Stimulated activated naive CD8-positive, alpha-beta T cell treated with anti-CD3 and anti-CD28 coated beads, Interleukin-15, Interleukin-2, amounts not matched to agents 100 U/mL and 50 U/mL, for 24 hours (primary cell): Measurements from ENCODE around the gene MKNK1.

Experiments used
- ATAC-seq: fragments of 150-1000 bp; cut with Tn5 transposase; one replicate; pipeline ENCODE4 v1.10.0; 2021
- DNase-seq: peaks from one replicate; pipeline ENCODE4 v3.0.0; 2021

Gene MKNK1

GRCh38 chr1:46596036-46596435, 8.0 kb downstream of the MKNK1 start:
- DNase-seq, result no peak
- no peak for ATAC-seq

DNA sequence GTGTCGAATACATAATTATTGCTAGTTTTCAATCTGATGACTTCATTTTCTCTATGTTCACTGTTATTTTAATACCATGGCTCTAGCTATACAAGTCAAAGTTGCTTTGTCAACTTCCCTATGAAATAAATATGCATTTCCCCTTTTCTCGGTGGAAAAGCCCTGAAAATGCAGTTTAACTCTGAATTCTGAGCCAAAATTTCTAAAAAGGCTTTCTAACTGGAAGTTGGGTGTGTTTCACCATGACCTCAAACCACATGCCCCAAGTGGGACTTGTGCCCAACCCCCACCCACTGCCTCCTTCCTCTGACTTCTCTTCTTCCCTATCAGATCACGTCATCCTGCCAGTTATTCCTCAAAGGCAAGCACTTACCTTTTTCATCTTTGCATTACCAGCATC, 8.9 kb downstream of the MKNK1 start:
- ATAC-seq (no peak), DNase-seq (peak; percentile 33)

DNA sequence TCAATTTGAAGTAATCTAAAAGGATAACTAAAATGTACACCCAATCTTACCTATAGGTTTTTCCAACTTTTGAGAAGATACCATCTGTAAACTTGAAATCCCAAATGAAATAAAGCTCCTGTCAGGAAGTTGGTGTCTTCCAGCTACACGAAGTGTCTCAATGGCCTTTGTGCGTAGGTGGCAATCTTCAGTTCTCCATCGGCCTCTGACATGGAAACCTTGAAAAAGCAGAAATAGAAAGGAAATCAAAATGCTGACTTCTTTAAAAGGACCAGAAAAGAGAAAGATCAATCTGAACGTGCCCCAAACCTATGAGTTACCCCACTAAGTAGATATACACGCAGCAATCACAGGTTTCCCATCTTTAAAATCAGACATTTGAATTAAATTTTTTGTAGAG, 10.0 kb downstream of the MKNK1 start:
- no peak for DNase-seq
- ATAC-seq, result no peak

- no peak for ATAC-seq
- DNase-seq, result no peak
Observed at GRCh38 chr1:46592823-46593222, 11.2 kb downstream of the MKNK1 start.

DNA sequence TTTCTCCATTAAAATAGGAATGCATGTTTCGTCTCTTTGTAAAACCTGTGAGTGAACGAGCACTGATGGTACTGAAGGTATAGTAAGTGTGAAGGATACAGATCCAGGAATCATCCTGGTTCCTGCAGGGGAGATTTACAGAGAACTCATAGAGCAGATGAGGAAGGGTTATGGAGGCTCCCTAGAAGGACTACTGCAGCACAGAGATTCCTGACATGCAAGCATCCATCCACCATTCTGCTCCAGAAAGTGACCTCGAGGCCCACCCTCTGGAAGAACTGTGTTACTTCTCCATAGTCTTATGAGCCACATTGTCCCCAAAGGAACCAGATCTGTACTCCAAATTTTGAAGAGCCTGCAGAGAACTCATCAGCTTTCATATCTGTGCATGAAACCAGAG, 14.5 kb downstream of the MKNK1 start:
- DNase-seq, result no peak
- ATAC-seq, result no peak

- DNase-seq, result no peak
- no peak for ATAC-seq
Observed at GRCh38 chr1:46587069-46587468, 17.0 kb downstream of the MKNK1 start.

DNA sequence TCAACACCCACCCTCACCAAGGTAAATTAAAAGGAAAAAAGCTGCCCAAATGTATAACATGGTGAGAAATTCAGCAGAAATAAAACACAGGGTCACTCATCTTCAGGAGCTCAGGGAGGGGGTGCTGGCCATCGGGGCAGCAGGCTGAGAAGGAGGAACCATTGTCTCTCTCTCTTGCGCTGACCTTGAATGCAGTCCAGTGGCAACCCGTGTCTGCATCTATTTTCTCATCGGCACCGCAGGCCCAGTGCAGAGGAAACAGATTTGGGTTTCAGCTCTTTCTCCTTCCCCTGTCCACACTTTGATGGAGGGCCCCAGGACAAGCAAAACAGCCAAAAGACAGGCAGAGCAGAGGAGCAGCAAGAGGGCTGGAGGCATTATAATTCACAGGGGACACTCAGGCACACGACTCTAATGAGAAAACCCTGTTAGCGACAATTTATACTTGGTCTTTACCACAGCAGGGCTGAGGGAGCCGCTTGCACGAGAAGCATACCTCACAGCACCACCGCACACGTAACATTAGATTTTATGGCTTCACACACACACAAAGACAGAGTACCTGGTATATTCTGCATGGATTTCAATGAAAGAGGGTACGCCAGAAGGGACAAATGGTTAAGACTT, 18.6 kb downstream of the MKNK1 start:
- ATAC-seq, result no peak

DNA sequence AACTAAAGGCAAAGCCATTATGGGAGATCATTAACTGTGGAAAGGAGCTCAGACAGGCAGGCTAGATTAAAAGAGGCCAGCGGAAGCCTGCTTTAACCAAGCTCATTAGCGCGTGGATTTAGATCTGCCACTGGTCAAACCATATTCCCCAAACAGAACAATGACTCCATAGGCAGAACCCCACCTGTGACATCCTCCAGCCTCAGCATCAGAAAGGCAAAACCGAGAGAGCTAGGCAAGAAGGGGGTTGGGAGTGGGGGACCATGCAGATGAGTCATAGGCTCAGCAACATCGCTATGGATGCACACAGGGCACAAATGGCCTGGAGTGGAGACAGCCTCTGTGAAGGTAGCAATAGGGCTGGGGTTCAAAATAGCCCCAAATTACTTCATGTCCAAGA, 20.6 kb downstream of the MKNK1 start:
- no peak for DNase-seq
- no peak for ATAC-seq

More for the DNA sequence above, 18.6 kb downstream of the MKNK1 start:
- DNase-seq, result no peak

GRCh38 chr1:46582972-46583371, 21.1 kb downstream of the MKNK1 start:
- DNase-seq (no peak), ATAC-seq (no peak)

- peak; percentile 19 for DNase-seq
- peak; percentile 96 for ATAC-seq
Observed at GRCh38 chr1:46581681-46582455, 22.2 kb downstream of the MKNK1 start.

DNA sequence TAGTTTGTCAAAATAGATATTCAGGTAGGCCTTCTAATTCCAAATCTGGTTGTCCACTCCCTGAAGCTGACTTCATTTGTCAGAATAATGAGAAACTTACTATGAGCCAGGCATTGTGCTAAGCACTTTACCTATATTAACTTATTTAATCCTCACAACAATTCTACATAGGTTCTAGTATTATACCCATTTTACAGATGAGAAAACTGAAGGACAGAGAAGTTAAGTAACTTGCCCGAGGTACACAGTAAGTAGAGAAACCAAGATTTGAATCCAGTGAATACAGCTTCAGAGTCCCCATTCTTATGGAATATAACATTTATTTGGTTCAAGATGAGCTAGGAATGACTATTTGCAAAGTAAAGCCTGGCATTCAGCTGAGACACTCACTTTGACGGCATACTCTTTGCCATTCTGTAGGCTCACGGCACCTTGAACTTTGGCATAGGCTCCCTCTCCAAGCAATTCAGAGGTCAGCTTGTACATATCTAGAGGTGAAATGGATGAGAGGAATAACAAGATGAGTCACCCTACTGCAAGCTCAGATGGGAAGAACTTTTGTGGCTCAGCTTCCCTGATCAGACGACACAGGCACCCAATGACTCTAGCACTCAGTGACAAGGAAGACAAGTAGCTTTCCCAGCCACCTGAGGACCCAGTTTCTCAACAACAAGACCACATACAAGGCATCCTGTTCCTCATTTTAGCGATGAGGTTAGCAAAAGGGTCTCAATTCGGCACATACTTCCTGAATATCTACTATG, 23.7 kb downstream of the MKNK1 start:
- ATAC-seq, result no peak
- DNase-seq, result no peak

DNA sequence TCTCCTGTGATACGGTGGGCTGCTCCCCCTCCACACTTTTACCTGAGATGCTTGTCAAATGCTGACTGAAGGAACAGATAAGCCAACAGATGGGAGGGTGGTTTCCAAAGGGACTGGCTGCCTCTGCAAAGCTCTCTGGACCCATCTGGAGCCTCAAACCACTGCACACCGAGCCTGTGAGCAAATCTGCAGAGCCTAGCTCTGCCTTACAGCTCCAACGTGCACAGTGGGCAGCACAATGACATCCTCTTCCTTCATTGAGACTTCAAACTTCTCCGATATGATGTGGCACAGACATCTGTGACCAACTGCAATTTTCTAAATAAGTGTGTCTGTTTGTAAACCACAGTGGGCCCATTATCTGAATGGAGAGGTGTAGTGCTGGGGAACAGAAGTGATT, 26.4 kb downstream of the MKNK1 start:
- DNase-seq (no peak), ATAC-seq (no peak)

DNA sequence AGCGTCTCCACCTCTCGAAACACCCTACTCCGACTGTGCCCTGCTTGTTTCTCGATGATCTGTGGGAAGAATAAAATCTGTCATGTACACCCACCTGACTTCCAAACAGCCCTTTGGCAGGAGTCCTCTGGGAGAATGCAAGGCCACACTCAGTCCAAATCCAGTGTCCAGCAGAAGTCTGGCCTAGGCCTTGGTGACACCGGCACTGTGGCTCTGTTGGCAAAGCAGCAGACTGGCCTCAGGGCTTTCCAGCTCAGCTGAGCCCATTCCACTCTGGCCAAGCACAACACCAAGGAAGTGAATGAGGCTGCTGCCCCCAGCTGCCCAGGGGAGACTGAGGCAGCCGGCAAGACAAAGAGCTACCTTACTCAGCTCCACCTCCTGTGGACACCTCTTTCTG, 27.5 kb downstream of the MKNK1 start:
- ATAC-seq (no peak), DNase-seq (no peak)

- ATAC-seq, result no peak
Observed at GRCh38 chr1:46575778-46576177, 28.3 kb downstream of the MKNK1 start.

GRCh38 chr1:46575300-46575699, 28.8 kb downstream of the MKNK1 start:
- DNase-seq (no peak), ATAC-seq (no peak)

More at GRCh38 chr1:46575778-46576177, 28.3 kb downstream of the MKNK1 start:
- no peak for DNase-seq

DNA sequence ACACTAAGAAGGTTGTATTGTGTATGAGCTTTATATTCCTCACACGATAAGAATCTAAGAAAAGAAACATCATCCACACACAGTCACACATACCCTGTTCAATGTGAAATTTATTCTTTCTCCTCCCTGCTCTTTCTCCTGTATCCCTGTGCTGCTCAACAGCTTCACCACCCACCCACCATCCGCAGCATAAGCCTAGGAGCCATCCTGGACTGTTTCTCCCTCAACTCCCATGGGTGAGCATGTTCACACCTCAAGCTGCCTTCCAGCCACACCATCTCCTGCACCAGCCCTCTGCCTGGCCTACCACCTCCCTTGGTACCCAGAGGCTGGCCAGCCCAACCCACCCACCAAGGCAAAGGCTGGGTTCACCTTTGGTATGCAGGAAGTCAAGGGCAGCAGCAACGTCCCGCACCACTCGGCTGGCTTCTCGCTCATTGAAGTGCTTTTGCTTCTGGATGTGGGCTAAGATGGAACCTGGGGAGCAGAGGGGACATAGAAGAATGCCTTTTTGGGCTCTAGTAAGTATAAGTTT, 32.3 kb downstream of the MKNK1 start:
- no peak for DNase-seq

DNA sequence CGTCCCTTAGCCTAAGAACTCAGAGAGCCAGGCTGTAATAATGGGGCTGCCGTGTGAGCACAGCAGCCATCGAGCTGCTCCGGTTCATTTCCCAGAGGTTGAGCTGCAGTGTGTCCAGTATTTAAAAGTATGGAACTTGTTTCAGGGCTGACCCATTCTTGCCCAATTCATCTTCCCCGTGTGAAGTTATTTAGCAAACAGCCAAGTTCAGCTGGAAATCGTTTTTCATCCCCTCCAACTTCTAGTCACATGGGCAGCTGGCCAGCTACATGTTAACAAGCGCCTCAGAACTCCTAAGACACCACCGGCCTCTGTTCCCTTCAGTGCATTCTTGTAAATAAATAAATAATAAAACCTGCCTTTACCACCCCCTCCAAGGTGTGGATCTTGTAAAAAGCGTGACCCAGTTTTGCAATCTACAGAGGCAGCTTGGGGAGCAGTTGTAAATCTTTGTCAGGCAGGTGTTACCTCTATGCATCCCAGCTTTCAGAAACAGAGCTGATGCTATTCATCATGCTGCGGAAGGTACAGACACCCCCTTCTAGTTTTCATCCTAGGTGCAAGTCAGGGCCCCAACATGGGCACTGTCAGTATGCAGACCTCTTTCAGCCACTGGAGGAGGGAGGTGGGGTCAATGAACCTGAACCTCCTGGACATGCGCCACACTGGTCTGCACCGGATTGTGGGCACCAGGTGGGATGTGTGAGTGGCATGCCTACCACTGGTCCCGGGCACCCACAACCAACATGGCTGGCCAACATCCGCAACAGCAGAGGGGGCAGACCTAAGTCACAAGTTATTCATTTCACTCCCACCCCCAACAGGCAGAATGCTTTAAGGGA, 34.0 kb downstream of the MKNK1 start:
- DNase-seq, result no peak

More for the DNA sequence above, 32.3 kb downstream of the MKNK1 start:
- no peak for ATAC-seq

GRCh38 chr1:46569116-46569515, 35.0 kb downstream of the MKNK1 start:
- ATAC-seq (no peak), DNase-seq (no peak)

More for the DNA sequence above, 34.0 kb downstream of the MKNK1 start:
- no peak for ATAC-seq

DNA sequence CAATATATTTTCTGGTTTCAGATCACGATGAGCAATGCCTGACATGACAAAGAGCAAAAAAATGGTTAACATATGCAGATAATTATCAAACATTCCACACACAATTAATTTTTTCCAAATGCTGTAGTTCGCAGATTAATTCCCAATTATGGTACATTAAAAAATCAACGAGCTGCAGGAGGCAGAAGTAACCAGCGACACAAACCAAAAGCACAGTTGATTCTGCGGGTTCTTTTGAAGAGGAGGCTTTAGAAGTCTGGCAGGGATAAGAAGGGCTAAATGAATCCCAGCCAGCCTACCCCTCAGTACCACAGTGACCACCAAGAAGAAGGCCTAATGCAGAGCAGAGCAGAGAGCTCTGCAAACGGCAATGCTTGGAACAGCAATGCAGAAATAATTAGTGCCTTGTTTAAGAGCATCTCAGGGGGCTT, 35.6 kb downstream of the MKNK1 start:
- DNase-seq (no peak), ATAC-seq (no peak)

DNA sequence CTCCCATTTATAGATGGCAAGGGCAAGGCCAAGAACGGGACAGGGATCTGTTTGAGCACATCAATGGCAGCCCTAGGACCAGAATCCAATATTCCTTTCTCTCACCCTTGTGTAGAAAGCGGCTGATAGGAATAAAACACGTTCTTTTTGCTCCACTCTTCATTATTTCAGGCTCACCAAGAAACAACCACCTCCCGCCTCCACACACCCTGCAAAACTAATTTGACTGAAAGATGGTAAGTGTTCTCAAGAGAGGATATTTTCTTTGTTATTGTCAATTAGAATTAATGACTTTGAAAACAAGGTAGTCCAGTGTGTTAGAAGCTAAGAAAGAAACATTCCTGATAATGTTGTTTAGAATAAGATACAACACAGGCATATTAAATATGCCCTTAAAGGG, 40.7 kb downstream of the MKNK1 start:
- ATAC-seq (no peak), DNase-seq (no peak)

DNA sequence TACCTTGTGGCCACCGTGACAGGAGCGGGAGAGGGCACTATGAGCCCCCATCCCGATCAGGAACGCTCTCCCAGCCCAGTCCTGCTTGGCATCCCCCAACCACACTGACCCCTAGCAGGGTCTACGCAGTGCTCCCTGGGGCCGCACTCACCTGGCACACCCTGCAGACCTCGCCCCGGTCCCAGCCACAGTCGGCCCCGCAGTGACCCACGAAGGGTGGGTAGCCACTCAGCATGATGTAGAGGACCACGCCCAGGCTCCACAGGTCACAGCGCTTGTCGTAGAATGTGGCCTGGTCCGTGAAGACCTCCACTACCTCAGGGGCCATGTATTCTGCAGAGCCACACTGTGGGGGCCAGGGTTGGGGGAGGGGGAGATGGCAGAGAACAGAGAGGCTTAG, 41.6 kb downstream of the MKNK1 start:
- ATAC-seq, result no peak
- no peak for DNase-seq

DNA sequence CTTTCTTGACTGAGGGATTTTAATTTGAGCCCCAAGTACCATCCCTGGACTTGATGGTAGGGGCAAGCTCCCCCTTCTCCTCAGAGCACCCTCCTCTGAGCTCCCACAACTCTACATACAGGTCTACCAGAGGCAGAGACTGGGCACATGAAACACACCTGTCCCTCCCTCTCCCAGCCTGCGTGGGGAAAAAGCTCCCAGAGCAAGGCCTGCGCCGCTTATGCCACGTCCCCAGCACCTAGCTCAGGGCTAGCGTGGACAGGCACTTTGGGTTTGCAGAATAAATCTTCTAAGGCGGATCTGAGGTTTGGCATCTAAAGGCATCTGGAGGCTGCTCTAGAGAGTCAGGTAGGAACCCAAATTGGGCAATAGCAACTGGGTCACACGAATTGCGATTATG, 45.1 kb downstream of the MKNK1 start:
- no peak for DNase-seq
- ATAC-seq, result no peak
